ENCODE data around the gene CYP19A1. TPM values are rescaled to one million over a fixed set of nuclear protein-coding genes. Genes with fewer than 3 reads are reported as not detected.

The CYP19A1 gene
- total RNA-seq, 3 donors from 2014 or later, result 1.0 to 24.9 (median 6.9) TPM

DNA sequence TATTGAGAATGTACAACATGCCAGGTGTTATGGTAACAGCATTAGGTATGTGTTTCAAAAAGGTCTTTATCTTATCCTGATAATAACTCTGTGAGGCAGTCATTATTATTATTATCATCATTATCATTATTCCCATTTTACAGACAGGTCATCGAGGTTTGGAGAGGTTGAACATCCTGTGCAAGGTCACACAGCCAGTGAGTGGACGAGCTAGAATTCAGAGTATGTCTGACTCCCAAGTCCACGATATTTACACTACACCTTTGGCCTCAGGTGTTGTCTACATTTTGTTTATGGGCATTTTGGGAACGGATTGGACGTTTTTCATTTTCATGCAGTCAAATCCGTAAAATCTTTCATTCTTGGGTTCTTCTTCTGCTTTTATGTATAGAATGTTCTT lies 27.0 kb upstream of the CYP19A1 start:
- intact Hi-C loops (cut with DNase I; ENCODE audit: low total_unique reads), result no loop called here
- no peak overlapping the region for H3K4me3 ChIP-seq
- no peaks in the 10 kb centered on the region for H3K27me3 ChIP-seq
- no peak for DNase-seq (ENCODE audit: low spot score in 2 of 2)
- no peaks in the 10 kb centered on the region for H3K9me3 ChIP-seq
- TF ChIP-seq POLR2AphosphoS5 (IDR thresholded peaks at IDR 0.05), result no peak
- TF ChIP-seq, protein P1, sequence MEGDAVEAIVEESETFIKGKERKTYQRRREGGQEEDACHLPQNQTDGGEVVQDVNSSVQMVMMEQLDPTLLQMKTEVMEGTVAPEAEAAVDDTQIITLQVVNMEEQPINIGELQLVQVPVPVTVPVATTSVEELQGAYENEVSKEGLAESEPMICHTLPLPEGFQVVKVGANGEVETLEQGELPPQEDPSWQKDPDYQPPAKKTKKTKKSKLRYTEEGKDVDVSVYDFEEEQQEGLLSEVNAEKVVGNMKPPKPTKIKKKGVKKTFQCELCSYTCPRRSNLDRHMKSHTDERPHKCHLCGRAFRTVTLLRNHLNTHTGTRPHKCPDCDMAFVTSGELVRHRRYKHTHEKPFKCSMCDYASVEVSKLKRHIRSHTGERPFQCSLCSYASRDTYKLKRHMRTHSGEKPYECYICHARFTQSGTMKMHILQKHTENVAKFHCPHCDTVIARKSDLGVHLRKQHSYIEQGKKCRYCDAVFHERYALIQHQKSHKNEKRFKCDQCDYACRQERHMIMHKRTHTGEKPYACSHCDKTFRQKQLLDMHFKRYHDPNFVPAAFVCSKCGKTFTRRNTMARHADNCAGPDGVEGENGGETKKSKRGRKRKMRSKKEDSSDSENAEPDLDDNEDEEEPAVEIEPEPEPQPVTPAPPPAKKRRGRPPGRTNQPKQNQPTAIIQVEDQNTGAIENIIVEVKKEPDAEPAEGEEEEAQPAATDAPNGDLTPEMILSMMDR (IDR thresholded peaks at IDR 0.05), result no peak
- no peaks in the 10 kb centered on the region for H3K36me3 ChIP-seq
- no peak overlapping the region for H3K27ac ChIP-seq
- H3K4me1 ChIP-seq, result peaks cover 0 to 6% of the 10 kb centered on the region in 2 donors

DNA sequence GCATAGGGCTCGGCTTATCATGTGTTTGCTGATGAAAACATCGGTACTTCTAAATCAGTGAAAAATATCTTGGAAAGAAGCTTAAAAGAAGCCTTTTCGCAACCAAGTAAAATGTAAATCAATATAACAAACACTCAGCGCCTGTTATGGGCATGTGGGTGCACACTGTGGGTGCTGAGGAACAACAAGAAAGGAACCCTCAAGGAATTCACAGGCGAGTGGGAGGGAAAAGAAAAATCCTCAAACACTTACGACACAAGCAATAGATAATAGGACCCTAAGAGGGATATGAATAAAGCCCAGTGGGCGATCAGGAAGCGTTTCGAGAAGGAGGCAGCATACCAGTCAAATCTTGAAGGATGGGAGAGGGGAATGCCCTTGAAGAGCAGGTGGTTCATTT lies 25.0 kb upstream of the CYP19A1 start:
- no peak overlapping the region for H3K27ac ChIP-seq
- TF ChIP-seq, protein P1 (IDR thresholded peaks at IDR 0.05), result no peak
- no peak for TF ChIP-seq POLR2AphosphoS5 (IDR thresholded peaks at IDR 0.05)
- no peak for TF ChIP-seq POLR2A (IDR thresholded peaks at IDR 0.05)
- intact Hi-C loops (cut with DNase I; ENCODE audit: low total_unique reads), result no loop called here

DNA sequence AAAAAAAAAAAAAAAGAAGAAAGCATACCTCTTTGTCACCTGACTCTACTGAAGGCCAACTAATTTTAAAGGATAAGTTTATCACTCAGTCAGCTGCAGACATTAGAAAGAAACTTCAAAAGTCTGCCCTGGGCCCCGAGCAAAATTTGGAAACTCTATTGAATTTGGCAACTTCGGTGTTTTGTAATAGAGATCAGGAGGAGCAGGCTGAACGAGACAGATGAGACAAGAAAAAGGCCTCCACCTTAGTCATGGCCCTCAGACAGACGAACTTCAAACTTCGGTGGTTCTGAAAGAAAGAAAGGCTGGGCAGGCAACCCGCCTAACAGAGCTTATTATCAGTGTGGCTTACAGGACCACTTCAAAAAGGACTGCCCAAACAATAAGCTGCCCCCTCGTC lies 21.6 kb upstream of the CYP19A1 start:
- H3K27ac ChIP-seq, result no peak overlapping the region

More for the DNA sequence above, 25.0 kb upstream of the CYP19A1 start:
- no peak overlapping the region for H3K4me3 ChIP-seq
- DNase-seq (ENCODE audit: low spot score in 2 of 2), result no peak
- H3K4me1 ChIP-seq, result peaks cover 0 to 6% of the 10 kb centered on the region in 2 donors
- no peaks in the 10 kb centered on the region for H3K9me3 ChIP-seq
- no peaks in the 10 kb centered on the region for H3K36me3 ChIP-seq
- H3K27me3 ChIP-seq, result no peaks in the 10 kb centered on the region

DNA sequence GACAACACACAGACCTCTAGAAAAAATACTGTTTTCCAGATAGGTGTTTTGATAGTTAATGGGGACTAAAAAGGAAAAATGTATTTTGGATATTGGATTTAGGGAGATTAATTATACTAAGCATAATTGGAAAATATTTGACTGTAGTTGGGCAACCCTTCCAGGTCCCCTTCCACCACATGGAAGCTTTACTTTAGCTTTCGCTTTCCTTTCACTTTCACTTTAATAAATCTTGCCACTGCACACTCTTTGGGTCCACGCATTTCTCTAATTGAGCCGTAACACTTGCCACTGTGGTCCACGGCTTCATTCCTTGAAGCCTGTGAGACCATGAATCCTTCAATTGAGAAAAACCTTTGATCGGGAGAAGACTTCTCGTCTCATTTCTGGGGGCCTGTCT lies 18.6 kb upstream of the CYP19A1 start:
- no peak for DNase-seq (ENCODE audit: low spot score in 2 of 2)
- TF ChIP-seq POLR2A (IDR thresholded peaks at IDR 0.05) (no peak), POLR2AphosphoS5 (IDR thresholded peaks at IDR 0.05) (no peak)
- TF ChIP-seq, protein P1 (IDR thresholded peaks at IDR 0.05), result no peak
- no peak overlapping the region for H3K4me3 ChIP-seq
- H3K36me3 ChIP-seq, result no peaks in the 10 kb centered on the region
- H3K4me1 ChIP-seq, result no peaks in the 10 kb centered on the region
- no peak overlapping the region for H3K27ac ChIP-seq
- H3K9me3 ChIP-seq, result no peaks in the 10 kb centered on the region
- intact Hi-C loops (cut with DNase I; ENCODE audit: low total_unique reads), result no loop called here
- H3K27me3 ChIP-seq, result no peaks in the 10 kb centered on the region

More for the DNA sequence above, 21.6 kb upstream of the CYP19A1 start:
- intact Hi-C loops (cut with DNase I; ENCODE audit: low total_unique reads), result no loop called here
- H3K4me3 ChIP-seq, result no peak overlapping the region
- no peaks in the 10 kb centered on the region for H3K36me3 ChIP-seq
- no peak for TF ChIP-seq POLR2A (IDR thresholded peaks at IDR 0.05)
- no peak for TF ChIP-seq POLR2AphosphoS5 (IDR thresholded peaks at IDR 0.05)
- TF ChIP-seq, protein P1 (IDR thresholded peaks at IDR 0.05), result no peak
- H3K4me1 ChIP-seq, result no peaks in the 10 kb centered on the region
- no peaks in the 10 kb centered on the region for H3K9me3 ChIP-seq
- DNase-seq (ENCODE audit: low spot score in 2 of 2), result no peak
- H3K27me3 ChIP-seq, result no peaks in the 10 kb centered on the region

DNA sequence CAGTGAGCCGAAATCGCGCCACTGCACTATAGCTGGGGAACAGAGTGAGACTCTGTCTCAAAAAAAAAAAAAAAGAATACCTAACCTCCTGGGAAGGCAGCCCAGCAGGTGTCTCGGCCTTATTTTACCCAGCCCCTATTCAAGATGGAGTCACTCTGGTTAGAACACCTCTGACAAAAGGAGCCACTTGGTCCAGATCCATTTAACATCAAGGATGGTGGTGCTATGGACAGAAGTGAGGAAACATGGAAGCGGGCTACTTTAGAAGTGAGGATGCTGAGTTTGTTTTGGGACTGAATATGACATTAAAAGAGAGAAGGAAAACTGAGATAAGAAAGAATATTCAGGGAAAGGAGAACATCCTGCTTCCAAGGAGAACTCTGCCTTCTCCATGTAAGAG lies 17.8 kb upstream of the CYP19A1 start:
- H3K4me1 ChIP-seq, result no peaks in the 10 kb centered on the region
- no peak for DNase-seq (ENCODE audit: low spot score in 2 of 2)
- no peak overlapping the region for H3K27ac ChIP-seq
- TF ChIP-seq, protein P1 (IDR thresholded peaks at IDR 0.05), result no peak
- TF ChIP-seq POLR2A (IDR thresholded peaks at IDR 0.05) (no peak), POLR2AphosphoS5 (IDR thresholded peaks at IDR 0.05) (no peak)
- no peak overlapping the region for H3K4me3 ChIP-seq
- no peaks in the 10 kb centered on the region for H3K36me3 ChIP-seq
- intact Hi-C loops (cut with DNase I; ENCODE audit: low total_unique reads), result no loop called here
- no peaks in the 10 kb centered on the region for H3K27me3 ChIP-seq
- no peaks in the 10 kb centered on the region for H3K9me3 ChIP-seq
